Uterus (tissue), 2 donors: Measurements from ENCODE around the gene CCDC178.

ENCODE experiments used
- POLR2A ChIP-seq, 2 donors: fragments of 450-650 bp; IDR thresholded peaks; one replicate each; pipeline ENCODE4 v1.6.1; 2016; ENCODE audit warnings: antibody characterized with exemption in 2 of 2, mild to moderate bottlenecking in 1 of 2, moderate library complexity in 1 of 2
- TF ChIP-seq, protein P1 (sequence below), 4 experiments: fragments of 200-600 bp in 2 of 4; fragments of 450-650 bp in 2 of 4; sonication (generic) in 2 of 4; IDR thresholded peaks; one replicate each; pipeline ENCODE4 v1.5.1; 2016 to 2019; ENCODE audit warnings: antibody characterized with exemption in 4 of 4, mild to moderate bottlenecking in 2 of 4, moderate library complexity in 1 of 4

DNA sequence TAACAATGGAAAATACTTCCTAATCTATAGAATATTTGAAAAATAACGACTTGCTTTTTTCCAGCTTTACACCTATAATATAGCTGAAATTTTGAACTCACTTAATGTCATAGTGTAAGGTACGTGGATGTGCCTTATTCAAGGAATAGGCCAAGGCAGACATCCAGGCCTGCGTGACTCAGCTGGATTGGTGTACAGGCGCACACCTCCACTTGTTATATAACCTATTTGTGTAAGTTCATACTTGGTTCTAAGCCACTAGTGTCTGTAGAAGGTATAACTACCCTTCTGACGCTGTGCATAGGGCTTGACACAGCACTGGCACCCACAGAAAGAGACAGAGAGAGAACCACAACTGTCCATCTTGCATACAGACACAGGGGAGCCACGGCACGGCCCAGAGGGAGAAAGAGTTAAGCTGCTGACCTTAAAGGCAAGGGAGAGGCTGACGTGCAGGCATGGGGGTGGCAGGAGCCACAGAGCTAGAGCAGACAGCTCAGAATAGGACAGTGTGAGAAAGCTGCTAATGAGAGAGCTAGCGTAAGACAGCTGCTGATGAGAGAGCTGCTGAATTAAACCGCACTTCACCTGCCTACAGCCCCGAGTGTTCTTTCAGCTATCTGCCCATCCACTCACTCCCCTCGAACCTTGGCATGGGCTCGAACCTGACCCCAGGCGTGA is 16.1 kb downstream of the CCDC178 start:
- TF ChIP-seq, protein P1, sequence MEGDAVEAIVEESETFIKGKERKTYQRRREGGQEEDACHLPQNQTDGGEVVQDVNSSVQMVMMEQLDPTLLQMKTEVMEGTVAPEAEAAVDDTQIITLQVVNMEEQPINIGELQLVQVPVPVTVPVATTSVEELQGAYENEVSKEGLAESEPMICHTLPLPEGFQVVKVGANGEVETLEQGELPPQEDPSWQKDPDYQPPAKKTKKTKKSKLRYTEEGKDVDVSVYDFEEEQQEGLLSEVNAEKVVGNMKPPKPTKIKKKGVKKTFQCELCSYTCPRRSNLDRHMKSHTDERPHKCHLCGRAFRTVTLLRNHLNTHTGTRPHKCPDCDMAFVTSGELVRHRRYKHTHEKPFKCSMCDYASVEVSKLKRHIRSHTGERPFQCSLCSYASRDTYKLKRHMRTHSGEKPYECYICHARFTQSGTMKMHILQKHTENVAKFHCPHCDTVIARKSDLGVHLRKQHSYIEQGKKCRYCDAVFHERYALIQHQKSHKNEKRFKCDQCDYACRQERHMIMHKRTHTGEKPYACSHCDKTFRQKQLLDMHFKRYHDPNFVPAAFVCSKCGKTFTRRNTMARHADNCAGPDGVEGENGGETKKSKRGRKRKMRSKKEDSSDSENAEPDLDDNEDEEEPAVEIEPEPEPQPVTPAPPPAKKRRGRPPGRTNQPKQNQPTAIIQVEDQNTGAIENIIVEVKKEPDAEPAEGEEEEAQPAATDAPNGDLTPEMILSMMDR (IDR thresholded peaks at IDR 0.05): no peak
- no peak for TF ChIP-seq POLR2A (IDR thresholded peaks at IDR 0.05)
